ENCODE results near the gene CDC16.

CDC16 gene

DNA sequence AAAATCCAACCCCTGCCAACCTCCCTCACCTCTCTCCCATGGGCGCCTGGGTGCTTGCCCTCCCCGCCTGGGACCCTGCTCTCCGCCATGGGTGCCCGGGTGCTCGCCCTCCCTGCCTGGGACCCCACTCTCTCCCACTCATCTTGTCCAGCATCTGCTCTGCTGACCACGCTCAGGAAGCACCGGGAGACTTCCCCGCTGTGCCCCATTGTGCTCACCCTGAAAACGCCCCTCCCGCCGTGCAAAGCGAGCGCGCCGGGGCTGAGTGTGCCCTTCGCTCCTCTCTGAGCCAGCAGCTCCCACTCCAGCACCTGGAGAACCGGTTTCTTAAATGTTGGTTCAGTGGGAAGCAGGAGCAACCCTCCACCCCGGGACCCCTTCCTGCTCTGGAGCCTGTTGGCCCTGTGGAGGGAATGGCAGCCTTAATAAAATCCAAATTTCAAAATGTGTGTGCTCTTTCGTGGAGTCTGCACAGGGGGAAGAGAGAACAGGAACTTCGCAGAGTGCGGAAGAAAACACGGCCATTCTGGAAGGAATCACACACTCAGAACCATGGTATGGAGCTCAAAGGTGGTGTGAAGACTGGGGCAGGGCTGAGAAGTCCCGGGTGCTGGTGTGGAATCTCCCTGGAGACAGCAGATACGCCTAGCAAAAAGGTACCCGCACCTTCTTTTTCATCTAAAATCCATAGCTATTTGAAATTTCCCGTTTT is 23.1 kb upstream of the CDC16 start:
- Histone ChIP-seq H3K36me3 (ENCODE audit: control insufficient read depth, insufficient read depth, low read length) (no peaks in the 10 kb centered on the region), H3K4me3 (replicated peaks; ENCODE audit: low read depth, low read length) (no peak overlapping the region), H3K27me3 (replicated peaks; ENCODE audit: control insufficient read depth, insufficient read depth, low read length) (no peaks in the 10 kb centered on the region; the same call in 1 of the 2 replicates)
- TF ChIP-seq, protein P1, sequence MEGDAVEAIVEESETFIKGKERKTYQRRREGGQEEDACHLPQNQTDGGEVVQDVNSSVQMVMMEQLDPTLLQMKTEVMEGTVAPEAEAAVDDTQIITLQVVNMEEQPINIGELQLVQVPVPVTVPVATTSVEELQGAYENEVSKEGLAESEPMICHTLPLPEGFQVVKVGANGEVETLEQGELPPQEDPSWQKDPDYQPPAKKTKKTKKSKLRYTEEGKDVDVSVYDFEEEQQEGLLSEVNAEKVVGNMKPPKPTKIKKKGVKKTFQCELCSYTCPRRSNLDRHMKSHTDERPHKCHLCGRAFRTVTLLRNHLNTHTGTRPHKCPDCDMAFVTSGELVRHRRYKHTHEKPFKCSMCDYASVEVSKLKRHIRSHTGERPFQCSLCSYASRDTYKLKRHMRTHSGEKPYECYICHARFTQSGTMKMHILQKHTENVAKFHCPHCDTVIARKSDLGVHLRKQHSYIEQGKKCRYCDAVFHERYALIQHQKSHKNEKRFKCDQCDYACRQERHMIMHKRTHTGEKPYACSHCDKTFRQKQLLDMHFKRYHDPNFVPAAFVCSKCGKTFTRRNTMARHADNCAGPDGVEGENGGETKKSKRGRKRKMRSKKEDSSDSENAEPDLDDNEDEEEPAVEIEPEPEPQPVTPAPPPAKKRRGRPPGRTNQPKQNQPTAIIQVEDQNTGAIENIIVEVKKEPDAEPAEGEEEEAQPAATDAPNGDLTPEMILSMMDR (IDR thresholded peaks at IDR 0.05; ENCODE audit: insufficient read depth, low read length, poor library complexity, severe bottlenecking): no peak
- DNase-seq (ENCODE audit: extremely low read depth, insufficient read length): no peak

- TF ChIP-seq, protein P1 (IDR thresholded peaks at IDR 0.05; ENCODE audit: insufficient read depth, low read length, poor library complexity, severe bottlenecking): no peak
- Histone ChIP-seq H3K27me3 (replicated peaks; ENCODE audit: control insufficient read depth, insufficient read depth, low read length) (no peaks in the 10 kb centered on the region; the same call in 1 of the 2 replicates), H3K4me3 (replicated peaks; ENCODE audit: low read depth, low read length) (no peak overlapping the region), H3K36me3 (ENCODE audit: control insufficient read depth, insufficient read depth, low read length) (no peaks in the 10 kb centered on the region)
- DNase-seq (ENCODE audit: extremely low read depth, insufficient read length): no peak
Measured at GRCh38 chr13:114212158-114212495, 22.6 kb upstream of the CDC16 start.

- Histone ChIP-seq H3K36me3 (ENCODE audit: control insufficient read depth, insufficient read depth, low read length) (no peaks in the 10 kb centered on the region), H3K27me3 (replicated peaks; ENCODE audit: control insufficient read depth, insufficient read depth, low read length) (no peaks in the 10 kb centered on the region; the same call in 1 of the 2 replicates), H3K4me3 (replicated peaks; ENCODE audit: low read depth, low read length) (no peak overlapping the region)
- no peak for DNase-seq (ENCODE audit: extremely low read depth, insufficient read length)
- TF ChIP-seq, protein P1 (IDR thresholded peaks at IDR 0.05; ENCODE audit: insufficient read depth, low read length, poor library complexity, severe bottlenecking): no peak
Measured at GRCh38 chr13:114213980-114214379, 20.7 kb upstream of the CDC16 start.

DNA sequence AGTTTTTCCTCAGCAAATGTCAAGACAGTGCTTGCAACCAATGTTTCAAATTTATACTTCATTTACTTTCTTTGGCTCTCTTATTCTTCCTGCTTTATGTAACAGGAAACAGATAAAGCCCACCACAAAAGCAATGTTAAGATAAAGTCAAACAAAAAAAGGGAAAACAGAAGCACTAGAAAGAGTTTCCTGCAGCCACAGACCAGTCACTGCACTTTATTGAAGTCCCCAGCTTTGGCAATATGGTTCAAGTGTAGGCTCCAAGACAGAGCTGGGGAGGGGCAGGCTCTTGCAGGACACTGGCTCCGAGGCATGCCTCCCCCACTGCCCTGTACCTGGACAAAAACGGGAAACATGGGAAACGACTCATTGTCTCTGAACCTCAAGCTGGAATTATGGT is 15.3 kb upstream of the CDC16 start:
- DNase-seq (ENCODE audit: extremely low read depth, insufficient read length): no peak
- Histone ChIP-seq H3K36me3 (ENCODE audit: control insufficient read depth, insufficient read depth, low read length) (no peaks in the 10 kb centered on the region), H3K27me3 (replicated peaks; ENCODE audit: control insufficient read depth, insufficient read depth, low read length) (no peaks in the 10 kb centered on the region; the same call in 1 of the 2 replicates), H3K4me3 (replicated peaks; ENCODE audit: low read depth, low read length) (no peak overlapping the region)
- TF ChIP-seq, protein P1 (IDR thresholded peaks at IDR 0.05; ENCODE audit: insufficient read depth, low read length, poor library complexity, severe bottlenecking): no peak

GRCh38 chr13:114222461-114222968 is 12.2 kb upstream of the CDC16 start:
- Histone ChIP-seq H3K27me3 (replicated peaks; ENCODE audit: control insufficient read depth, insufficient read depth, low read length) (no peaks in the 10 kb centered on the region), H3K4me3 (replicated peaks; ENCODE audit: low read depth, low read length) (no peak overlapping the region), H3K36me3 (ENCODE audit: control insufficient read depth, insufficient read depth, low read length) (no peaks in the 10 kb centered on the region)
- TF ChIP-seq, protein P1 (IDR thresholded peaks at IDR 0.05; ENCODE audit: insufficient read depth, low read length, poor library complexity, severe bottlenecking): no peak
- DNase-seq (ENCODE audit: extremely low read depth, insufficient read length): peak; percentile 37
